ENCODE results near the gene KXD1. TPM values are rescaled to one million over a fixed set of nuclear protein-coding genes. Genes with fewer than 3 reads are reported as not detected.

Gene KXD1
- total and polyA plus RNA-seq, 2 donors (not counting 1 experiment from before 2014, with no cell fraction given) = 90.0 to 166 TPM

GRCh38 chr19:18594824-18595373 lies 37.2 kb downstream of the KXD1 start:
- H3K9ac ChIP-seq (ENCODE audit: low read length) = peak overlapping the region; percentile 65
- WGBS (ENCODE audit: insufficient coverage) = 18% methylated on average over 26 of the region's 26 CpGs
- no peak for TF ChIP-seq CTCF (IDR thresholded peaks at IDR 0.05)
- TF ChIP-seq EZH2 (IDR thresholded peaks at IDR 0.05; ENCODE audit: borderline replicate concordance, insufficient read depth, low read depth, low read length, poor library complexity, severe bottlenecking) = no peak
- H3K4me3 Mint-ChIP-seq = peak overlapping the region; percentile 79
- no peaks in the 10 kb centered on the region for H3K79me2 ChIP-seq (ENCODE audit: control insufficient read depth, insufficient read depth, low read length)
- peak overlapping the region; percentile 100 for H3K4me2 ChIP-seq (replicated peaks; ENCODE audit: low read depth, low read length, poor library complexity, severe bottlenecking)
- H3K27me3 Mint-ChIP-seq = peaks cover 9% of the 10 kb centered on the region
- no peak overlapping the region for H3K27ac ChIP-seq (ENCODE audit: low read length in 2 of 2)
- no peak for DNase-seq
- POLR2A ChIA-PET = interaction anchor here (0.8 to 0.9 kb wide), 2 partner anchors 8 to 252 kb away, joined by 3 read pairs; no protein-coding TSS in a partner anchor
- peaks cover 0 to 6% of the 10 kb centered on the region in 2 experiments for H3K36me3 ChIP-seq (replicated peaks in 1 of 2; ENCODE audit: control extremely low read depth in 1 of 2, control insufficient read depth in 1 of 2, extremely low read depth in 1 of 2, insufficient read depth in 2 of 2, low read length in 1 of 2)
- H3K4me3 ChIP-seq (ENCODE audit: control extremely low read depth in 1 of 5, extremely low read depth in 1 of 5, insufficient read depth in 1 of 5, low read depth in 2 of 5, low read length in 4 of 5) = peak overlapping the region in 4 of 5 experiments; percentile 42 to 69 (median 48)
- CTCF ChIA-PET = interaction anchor here (0.5 to 6.3 kb wide), 13 partner anchors 14 to 637 kb away, joined by 3 to 47 read pairs (median 4); partner anchors contain the start of genes COPE, DDX49, TMEM59L and UBA52
- no peak for ATAC-seq (ENCODE audit: low read depth)
- peaks cover 17 to 34% of the 10 kb centered on the region in 2 donors for H3K4me1 ChIP-seq (ENCODE audit: control insufficient read depth in 2 of 2, insufficient read depth in 2 of 2, low read length in 2 of 2)
- H3K9me3 ChIP-seq (ENCODE audit: control extremely low read depth in 1 of 3, control insufficient read depth in 2 of 3, insufficient read depth in 1 of 3, low read length in 2 of 3) = no peaks in the 10 kb centered on the region
- peak overlapping the region; percentile 81 for H2AFZ ChIP-seq (ENCODE audit: insufficient read depth, low read depth, low read length, poor library complexity, severe bottlenecking)
- intact Hi-C loops (cut with micrococcal nuclease) = loop anchor here (1.0 to 2.0 kb wide), 3 partner anchors 73 to 346 kb away; partner anchors contain the start of genes ELL and HOMER3
- peaks cover 7% of the 10 kb centered on the region for H4K20me1 ChIP-seq (ENCODE audit: control insufficient read depth, insufficient read depth, low read length, poor library complexity, severe bottlenecking)
- no peaks in the 10 kb centered on the region for H3K9me3 Mint-ChIP-seq (ENCODE audit: insufficient read depth)
- H3K27me3 ChIP-seq (replicated peaks in 1 of 4; ENCODE audit: control extremely low read depth in 1 of 4, control insufficient read depth in 3 of 4, insufficient read depth in 4 of 4, low read length in 3 of 4) = peaks cover 0 to 35% (median 8%) of the 10 kb centered on the region in 4 experiments
- peaks cover 22% of the 10 kb centered on the region for H3K4me1 Mint-ChIP-seq
- peak overlapping the region; percentile 21 for H3K27ac Mint-ChIP-seq

- H3K9ac ChIP-seq (ENCODE audit: low read length) = no peak overlapping the region
- ChIA-PET POLR2A (no interaction called here), CTCF (interaction anchor here (0.5 to 6.3 kb wide), 3 partner anchors 75 to 637 kb away, joined by 8 to 47 read pairs (median 20); no protein-coding TSS in a partner anchor)
- 89% methylated on average over 5 of the region's 6 CpGs for WGBS (ENCODE audit: insufficient coverage)
- peaks cover 14 to 29% of the 10 kb centered on the region in 2 donors for H3K4me1 ChIP-seq (ENCODE audit: control insufficient read depth in 2 of 2, insufficient read depth in 2 of 2, low read length in 2 of 2)
- Mint-ChIP-seq H3K4me1 (peaks cover 19% of the 10 kb centered on the region), H3K27ac (no peak overlapping the region), H3K27me3 (peaks cover 10% of the 10 kb centered on the region), H3K4me3 (peak overlapping the region; percentile 59), H3K9me3 (ENCODE audit: insufficient read depth) (no peaks in the 10 kb centered on the region)
- no peak for ATAC-seq (ENCODE audit: low read depth)
- H2AFZ ChIP-seq (ENCODE audit: insufficient read depth, low read depth, low read length, poor library complexity, severe bottlenecking) = no peak overlapping the region
- intact Hi-C loops (cut with micrococcal nuclease) = loop anchor here (2.0 kb wide), 1 partner anchor 345 kb away; the partner anchor contains the start of gene HOMER3
- no peak overlapping the region for H3K27ac ChIP-seq (ENCODE audit: low read length in 2 of 2)
- H3K4me2 ChIP-seq (replicated peaks; ENCODE audit: low read depth, low read length, poor library complexity, severe bottlenecking) = peak overlapping the region; percentile 100
- H3K9me3 ChIP-seq (ENCODE audit: control extremely low read depth in 1 of 3, control insufficient read depth in 2 of 3, insufficient read depth in 1 of 3, low read length in 2 of 3) = no peaks in the 10 kb centered on the region
- peaks cover 0 to 36% (median 8%) of the 10 kb centered on the region in 4 experiments for H3K27me3 ChIP-seq (replicated peaks in 1 of 4; ENCODE audit: control extremely low read depth in 1 of 4, control insufficient read depth in 3 of 4, insufficient read depth in 4 of 4, low read length in 3 of 4)
- DNase-seq = peak; percentile 27
- no peak for TF ChIP-seq EZH2 (IDR thresholded peaks at IDR 0.05; ENCODE audit: borderline replicate concordance, insufficient read depth, low read depth, low read length, poor library complexity, severe bottlenecking)
- TF ChIP-seq CTCF (IDR thresholded peaks at IDR 0.05) = no peak
- H3K79me2 ChIP-seq (ENCODE audit: control insufficient read depth, insufficient read depth, low read length) = no peaks in the 10 kb centered on the region
- no peak overlapping the region for H3K4me3 ChIP-seq (ENCODE audit: control extremely low read depth in 1 of 5, extremely low read depth in 1 of 5, insufficient read depth in 1 of 5, low read depth in 2 of 5, low read length in 4 of 5)
- peaks cover 3% of the 10 kb centered on the region for H4K20me1 ChIP-seq (ENCODE audit: control insufficient read depth, insufficient read depth, low read length, poor library complexity, severe bottlenecking)
- peaks cover 0 to 6% of the 10 kb centered on the region in 2 experiments for H3K36me3 ChIP-seq (replicated peaks in 1 of 2; ENCODE audit: control extremely low read depth in 1 of 2, control insufficient read depth in 1 of 2, extremely low read depth in 1 of 2, insufficient read depth in 2 of 2, low read length in 1 of 2)
Observed at GRCh38 chr19:18595475-18595874, 37.8 kb downstream of the KXD1 start.

Measured in B cell (primary cell).